ENCODE measurements around the gene RHOF.

GRCh38 chr12:121729021-121729420, 64.5 kb downstream of the RHOF start:
- no peak for TF ChIP-seq CTCF (conservative IDR thresholded peaks at IDR 0.05; ENCODE audit: low read length)
- no peak for TF ChIP-seq EZH2phosphoT487 (IDR thresholded peaks at IDR 0.05; ENCODE audit: borderline replicate concordance, low read depth, low read length)
